Mesendoderm (in vitro differentiated cells): ENCODE data around the gene NSMF.
A peak's percentile ranks its signal among the peaks of the same experiment; 100 is the strongest.

ENCODE experiments used
- DNase-seq: peaks from one replicate; pipeline ENCODE4 v3.0.0; 2013
- H2AK5ac ChIP-seq: 2 replicates; pipeline ENCODE4 v1.6.1; 2013; ENCODE audit warnings: low read length, inconsistent platforms
- H2BK120ac ChIP-seq: 2 replicates; pipeline ENCODE4 v1.6.1; 2013; ENCODE audit warnings: low read depth, mild to moderate bottlenecking, low read length, moderate library complexity, mixed read lengths
- H2BK15ac ChIP-seq: replicated peaks from 2 replicates; pipeline ENCODE4 v1.6.1; 2013; ENCODE audit warnings: low read depth, mild to moderate bottlenecking, moderate library complexity
- H2BK5ac ChIP-seq: 2 replicates; pipeline ENCODE4 v1.6.1; 2013; ENCODE audit warnings: low read length, inconsistent platforms
- H3K18ac ChIP-seq: 2 replicates; pipeline ENCODE4 v1.6.1; 2013; ENCODE audit warnings: mild to moderate bottlenecking, low read length, mixed read lengths
- H3K23ac ChIP-seq: one replicate; pipeline ENCODE4 v1.6.1; 2013; ENCODE audit warnings: low read length
- H3K27ac ChIP-seq: 2 replicates; pipeline ENCODE4 v1.5.1; 2013; ENCODE audit warnings: low read depth, mild to moderate bottlenecking, inconsistent platforms, low read length, moderate library complexity
- H3K27me3 ChIP-seq: 2 replicates; pipeline ENCODE4 v1.6.1; 2013; ENCODE audit warnings: low read length, control low read depth, mild to moderate bottlenecking, inconsistent platforms; ENCODE audit not compliant: insufficient read depth, poor library complexity
- H3K36me3 ChIP-seq: 2 replicates; pipeline ENCODE4 v1.6.1; 2013; ENCODE audit warnings: low read length, inconsistent platforms; ENCODE audit not compliant: control insufficient read depth, insufficient read depth
- H3K4ac ChIP-seq: one replicate; pipeline ENCODE4 v1.6.1; 2013; ENCODE audit warnings: low read depth, mild to moderate bottlenecking, low read length, moderate library complexity
- H3K4me1 ChIP-seq: 2 replicates; pipeline ENCODE4 v1.6.1; 2013; ENCODE audit warnings: low read depth, low read length, inconsistent platforms; ENCODE audit not compliant: control insufficient read depth
- H3K4me2 ChIP-seq: 2 replicates; pipeline ENCODE4 v1.6.1; 2013; ENCODE audit warnings: low read length
- H3K4me3 ChIP-seq: 2 replicates; pipeline ENCODE4 v1.5.1; 2013; ENCODE audit warnings: mild to moderate bottlenecking, low read length
- H3K56ac ChIP-seq: one replicate; pipeline ENCODE4 v1.6.1; 2013; ENCODE audit warnings: low read length
- H3K79me1 ChIP-seq: 2 replicates; pipeline ENCODE4 v1.6.1; 2013; ENCODE audit warnings: low read length, inconsistent platforms
- H3K79me2 ChIP-seq: 2 replicates; pipeline ENCODE4 v1.6.1; 2013; ENCODE audit warnings: mild to moderate bottlenecking, low read length; ENCODE audit not compliant: control insufficient read depth, insufficient read depth
- H3K9ac ChIP-seq: 2 replicates; pipeline ENCODE4 v1.6.1; 2013; ENCODE audit warnings: low read length, inconsistent platforms
- H4K5ac ChIP-seq: one replicate; pipeline ENCODE4 v1.6.1; 2013; ENCODE audit warnings: low read length
- H4K8ac ChIP-seq: one replicate; pipeline ENCODE4 v1.6.1; 2013; ENCODE audit warnings: low read depth, mild to moderate bottlenecking, control low read depth, low read length, moderate library complexity
- WGBS: extraction: QIAGEN DNeasy Blood & Tissue Kit; methylation state at CpG from one replicate; pipeline ENCODE4 v1.1.7; 2013; ENCODE audit warnings: low lambda C conversion rate, missing lambda C conversion rate; ENCODE audit not compliant: insufficient coverage; ENCODE audit errors: extremely low coverage; 5-methylcytosine and 5-hydroxymethylcytosine counted together

NSMF gene

DNA sequence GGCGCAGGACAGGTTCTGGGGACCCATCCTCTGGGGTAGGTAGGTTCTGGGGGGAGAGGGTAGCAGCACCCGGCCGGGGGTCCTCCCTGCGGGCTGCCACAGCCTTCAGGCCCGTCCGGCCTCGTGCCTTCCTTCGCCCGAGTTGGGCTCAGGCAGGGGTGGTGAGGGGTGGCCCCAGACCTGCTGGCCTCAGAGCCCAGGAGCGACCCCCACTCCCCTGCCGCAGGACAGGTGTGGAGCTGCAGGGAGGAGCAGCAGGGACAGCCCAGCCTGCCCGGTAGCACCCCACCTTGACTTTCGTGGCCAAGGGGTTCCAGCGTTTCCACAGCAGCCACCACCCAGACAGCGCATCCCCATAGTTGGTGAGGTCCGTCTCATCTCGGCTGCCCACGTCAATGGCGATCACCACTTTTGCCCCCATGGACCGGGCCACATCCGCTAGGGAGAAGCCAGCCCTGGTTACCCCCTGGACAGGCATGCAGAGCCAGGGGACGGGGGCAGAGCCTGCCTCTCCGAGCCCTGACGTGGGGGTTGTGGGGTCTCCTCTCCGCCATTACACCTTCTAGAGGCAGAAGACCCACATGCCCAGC lies 3.4 kb upstream of the NSMF start:
- H3K4ac ChIP-seq: no peak overlapping the region
- no peak overlapping the region for H3K27ac ChIP-seq
- no peak overlapping the region for H2BK120ac ChIP-seq
- no peak overlapping the region for H4K5ac ChIP-seq
- no peak overlapping the region for H2AK5ac ChIP-seq
- H3K4me1 ChIP-seq: no peaks in the 10 kb centered on the region
- no peak overlapping the region for H4K8ac ChIP-seq
- H3K23ac ChIP-seq: no peak overlapping the region
- no peaks in the 10 kb centered on the region for H3K27me3 ChIP-seq
- no peaks in the 10 kb centered on the region for H3K79me1 ChIP-seq
- H3K56ac ChIP-seq: no peak overlapping the region
- DNase-seq: no peak
- H3K79me2 ChIP-seq: no peaks in the 10 kb centered on the region
- H2BK15ac ChIP-seq: no peak overlapping the region
- no peak overlapping the region for H3K18ac ChIP-seq
- no CpG with 5 or more reads among the region's 25 CpGs for WGBS
- H3K36me3 ChIP-seq: no peaks in the 10 kb centered on the region
- H3K9ac ChIP-seq: no peak overlapping the region
- H3K4me3 ChIP-seq: no peak overlapping the region
- H3K4me2 ChIP-seq: no peak overlapping the region
- H2BK5ac ChIP-seq: no peak overlapping the region

DNA sequence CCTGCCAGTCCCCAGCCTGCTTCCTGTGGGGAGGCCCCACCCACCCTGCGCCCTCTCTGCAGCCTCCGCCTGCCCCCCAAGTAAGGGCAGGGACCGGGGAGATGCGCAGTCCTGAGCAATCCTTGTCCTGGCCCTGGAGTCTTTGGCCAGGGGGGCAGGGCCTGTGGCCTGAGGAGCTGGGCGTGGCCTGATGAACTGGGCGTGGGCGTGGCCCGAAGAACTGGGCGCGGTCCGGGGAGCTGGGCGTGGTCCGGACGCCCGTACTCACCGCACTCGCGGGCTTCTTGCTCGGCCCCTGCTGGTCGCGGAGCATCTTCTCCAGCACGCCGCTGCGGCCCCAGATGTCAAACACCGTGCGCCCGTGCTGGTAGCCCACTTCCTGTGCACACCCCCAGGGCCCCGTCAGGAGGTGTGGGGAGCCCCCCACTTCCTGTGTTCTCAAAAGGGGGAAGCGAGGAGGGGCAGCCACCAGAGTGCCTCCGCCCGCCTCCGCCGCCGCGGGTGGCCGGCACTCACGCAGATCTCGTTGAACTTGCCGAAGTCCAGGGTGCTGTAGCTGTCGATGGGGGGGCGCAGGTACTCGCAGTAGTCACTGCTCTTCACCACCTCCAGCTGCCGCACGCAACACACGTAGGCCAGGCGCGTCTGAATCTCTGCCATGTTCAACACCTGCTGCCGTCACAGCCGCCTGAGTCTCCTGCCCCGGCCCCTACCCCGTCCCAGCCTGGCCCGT lies 2.7 kb upstream of the NSMF start:
- H3K18ac ChIP-seq: no peak overlapping the region
- H2BK5ac ChIP-seq: no peak overlapping the region
- H3K4me3 ChIP-seq: no peak overlapping the region
- no peaks in the 10 kb centered on the region for H3K36me3 ChIP-seq
- H2BK120ac ChIP-seq: no peak overlapping the region
- no peak overlapping the region for H3K4me2 ChIP-seq
- no peaks in the 10 kb centered on the region for H3K79me1 ChIP-seq
- peak; percentile 82 for DNase-seq
- H4K5ac ChIP-seq: no peak overlapping the region
- H3K56ac ChIP-seq: no peak overlapping the region
- no peak overlapping the region for H2AK5ac ChIP-seq
- no peak overlapping the region for H2BK15ac ChIP-seq
- H3K4ac ChIP-seq: no peak overlapping the region
- no peaks in the 10 kb centered on the region for H3K4me1 ChIP-seq
- no peak overlapping the region for H4K8ac ChIP-seq
- H3K9ac ChIP-seq: no peak overlapping the region
- no peak overlapping the region for H3K27ac ChIP-seq
- WGBS: no CpG with 5 or more reads among the region's 52 CpGs
- H3K27me3 ChIP-seq: no peaks in the 10 kb centered on the region
- H3K23ac ChIP-seq: no peak overlapping the region
- H3K79me2 ChIP-seq: no peaks in the 10 kb centered on the region

DNA sequence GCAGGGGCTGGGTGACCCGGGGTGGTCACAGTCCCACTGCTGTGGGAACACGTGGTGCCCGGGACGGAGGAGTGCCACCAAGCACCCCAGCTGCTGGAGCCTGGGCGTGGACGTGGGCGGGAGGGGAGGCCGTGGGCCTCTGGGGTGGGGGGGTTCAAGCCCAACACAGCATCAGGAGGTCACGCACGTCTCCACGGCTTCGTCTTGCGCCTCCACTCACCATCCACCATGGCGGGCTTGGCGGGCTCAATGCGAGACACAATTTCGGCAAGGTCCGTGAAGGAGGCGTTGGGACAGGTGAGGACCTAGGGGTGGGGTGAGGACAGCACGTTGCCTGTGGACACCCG lies 2.2 kb upstream of the NSMF start:
- H2AK5ac ChIP-seq: no peak overlapping the region
- no peak overlapping the region for H3K23ac ChIP-seq
- H3K36me3 ChIP-seq: no peaks in the 10 kb centered on the region
- no peaks in the 10 kb centered on the region for H3K27me3 ChIP-seq
- no peak overlapping the region for H3K18ac ChIP-seq
- WGBS: no CpG with 5 or more reads among the region's 21 CpGs
- H2BK120ac ChIP-seq: no peak overlapping the region
- no peaks in the 10 kb centered on the region for H3K79me1 ChIP-seq
- no peak for DNase-seq
- no peak overlapping the region for H3K4me3 ChIP-seq
- no peak overlapping the region for H2BK5ac ChIP-seq
- no peaks in the 10 kb centered on the region for H3K79me2 ChIP-seq
- no peak overlapping the region for H3K56ac ChIP-seq
- no peaks in the 10 kb centered on the region for H3K4me1 ChIP-seq
- no peak overlapping the region for H3K4me2 ChIP-seq
- H2BK15ac ChIP-seq: no peak overlapping the region
- H3K9ac ChIP-seq: no peak overlapping the region
- H4K8ac ChIP-seq: no peak overlapping the region
- no peak overlapping the region for H4K5ac ChIP-seq
- no peak overlapping the region for H3K27ac ChIP-seq
- H3K4ac ChIP-seq: no peak overlapping the region

GRCh38 chr9:137460363-137461315 lies 1.5 kb upstream of the NSMF start:
- no peaks in the 10 kb centered on the region for H3K27me3 ChIP-seq
- no peak overlapping the region for H3K9ac ChIP-seq
- H2BK5ac ChIP-seq: no peak overlapping the region
- H3K23ac ChIP-seq: no peak overlapping the region
- no peaks in the 10 kb centered on the region for H3K79me2 ChIP-seq
- no peak overlapping the region for H2AK5ac ChIP-seq
- H3K18ac ChIP-seq: no peak overlapping the region
- no peak overlapping the region for H3K56ac ChIP-seq
- no peak overlapping the region for H4K8ac ChIP-seq
- no peaks in the 10 kb centered on the region for H3K79me1 ChIP-seq
- no peaks in the 10 kb centered on the region for H3K4me1 ChIP-seq
- no peaks in the 10 kb centered on the region for H3K36me3 ChIP-seq
- no peak overlapping the region for H3K4ac ChIP-seq
- H2BK120ac ChIP-seq: no peak overlapping the region
- DNase-seq: no peak
- H3K27ac ChIP-seq: no peak overlapping the region
- WGBS: no CpG with 5 or more reads among the region's 31 CpGs
- no peak overlapping the region for H4K5ac ChIP-seq
- no peak overlapping the region for H2BK15ac ChIP-seq
- no peak overlapping the region for H3K4me2 ChIP-seq
- H3K4me3 ChIP-seq: no peak overlapping the region

GRCh38 chr9:137459601-137460362 lies 648 bp upstream of the NSMF start:
- WGBS: no CpG with 5 or more reads among the region's 15 CpGs
- Histone ChIP-seq H4K5ac (no peak overlapping the region), H3K56ac (peak overlapping the region; percentile 82), H3K4me3 (no peak overlapping the region), H3K4me1 (no peaks in the 10 kb centered on the region), H3K79me2 (no peaks in the 10 kb centered on the region), H3K36me3 (no peaks in the 10 kb centered on the region), H2AK5ac (no peak overlapping the region), H3K27ac (no peak overlapping the region), H3K9ac (peak overlapping the region; percentile 52), H3K4ac (no peak overlapping the region), H4K8ac (no peak overlapping the region), H2BK15ac (no peak overlapping the region), H2BK5ac (no peak overlapping the region), H3K18ac (peak overlapping the region; percentile 24), H3K27me3 (no peaks in the 10 kb centered on the region), H3K23ac (no peak overlapping the region), H2BK120ac (no peak overlapping the region), H3K79me1 (no peaks in the 10 kb centered on the region), H3K4me2 (no peak overlapping the region)
- DNase-seq: no peak
